ENCODE data around the gene COG5.

Gene COG5

DNA sequence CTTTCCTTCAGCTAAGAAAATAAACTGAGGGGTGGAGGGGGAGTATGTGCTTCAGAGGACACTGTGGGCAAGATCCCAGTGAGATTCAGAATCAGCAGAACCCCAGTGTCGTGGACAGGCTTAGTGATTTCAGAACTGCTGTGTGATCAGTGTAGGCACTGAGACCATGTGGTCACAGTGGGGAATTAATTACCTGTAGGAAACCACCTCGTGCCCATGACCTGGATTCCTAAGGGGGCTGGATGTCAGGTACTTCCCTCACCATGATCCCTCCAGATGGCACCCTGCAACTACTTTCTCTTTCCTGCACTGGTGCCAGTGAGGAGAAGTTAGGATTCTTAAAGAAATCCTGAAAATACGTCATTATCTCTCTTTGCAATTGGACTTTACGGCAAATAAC, 330.5 kb downstream of the COG5 start:
- no peaks in the 10 kb centered on the region for H3K4me1 ChIP-seq (ENCODE audit: insufficient read depth, low read length, poor library complexity, severe bottlenecking)
- H3K27me3 ChIP-seq (ENCODE audit: insufficient read depth, low read length, poor library complexity, severe bottlenecking) = no peaks in the 10 kb centered on the region
- no peak overlapping the region for H3K9ac ChIP-seq (ENCODE audit: low read depth, low read length, poor library complexity, severe bottlenecking)
- H3K9me3 ChIP-seq (ENCODE audit: insufficient read depth, low read depth, low read length) = no peaks in the 10 kb centered on the region
- H4K20me1 ChIP-seq (ENCODE audit: insufficient read depth, low read length, poor library complexity, severe bottlenecking) = no peaks in the 10 kb centered on the region
- H3K4me2 ChIP-seq (ENCODE audit: low read depth, low read length, poor library complexity, severe bottlenecking) = no peak overlapping the region
- TF ChIP-seq EZH2phosphoT487 (IDR thresholded peaks at IDR 0.05; ENCODE audit: borderline replicate concordance) = no peak
- TF ChIP-seq, protein P1, sequence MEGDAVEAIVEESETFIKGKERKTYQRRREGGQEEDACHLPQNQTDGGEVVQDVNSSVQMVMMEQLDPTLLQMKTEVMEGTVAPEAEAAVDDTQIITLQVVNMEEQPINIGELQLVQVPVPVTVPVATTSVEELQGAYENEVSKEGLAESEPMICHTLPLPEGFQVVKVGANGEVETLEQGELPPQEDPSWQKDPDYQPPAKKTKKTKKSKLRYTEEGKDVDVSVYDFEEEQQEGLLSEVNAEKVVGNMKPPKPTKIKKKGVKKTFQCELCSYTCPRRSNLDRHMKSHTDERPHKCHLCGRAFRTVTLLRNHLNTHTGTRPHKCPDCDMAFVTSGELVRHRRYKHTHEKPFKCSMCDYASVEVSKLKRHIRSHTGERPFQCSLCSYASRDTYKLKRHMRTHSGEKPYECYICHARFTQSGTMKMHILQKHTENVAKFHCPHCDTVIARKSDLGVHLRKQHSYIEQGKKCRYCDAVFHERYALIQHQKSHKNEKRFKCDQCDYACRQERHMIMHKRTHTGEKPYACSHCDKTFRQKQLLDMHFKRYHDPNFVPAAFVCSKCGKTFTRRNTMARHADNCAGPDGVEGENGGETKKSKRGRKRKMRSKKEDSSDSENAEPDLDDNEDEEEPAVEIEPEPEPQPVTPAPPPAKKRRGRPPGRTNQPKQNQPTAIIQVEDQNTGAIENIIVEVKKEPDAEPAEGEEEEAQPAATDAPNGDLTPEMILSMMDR (conservative IDR thresholded peaks at IDR 0.05; ENCODE audit: low read length) = no peak
- no peak overlapping the region for H3K4me3 ChIP-seq (ENCODE audit: low read length, poor library complexity, severe bottlenecking)
- H3K36me3 ChIP-seq (ENCODE audit: insufficient read depth, low read length) = no peaks in the 10 kb centered on the region; the same call in 1 of the 2 replicates
- no peaks in the 10 kb centered on the region for H3F3A ChIP-seq (ENCODE audit: low read depth)
- no peaks in the 10 kb centered on the region for H3K79me2 ChIP-seq (ENCODE audit: insufficient read depth, low read length)
- H2AFZ ChIP-seq (ENCODE audit: low read length) = no peak overlapping the region
- no peaks in the 10 kb centered on the region for H3K9me2 ChIP-seq (replicated peaks; ENCODE audit: low read depth, low read length)

DNA sequence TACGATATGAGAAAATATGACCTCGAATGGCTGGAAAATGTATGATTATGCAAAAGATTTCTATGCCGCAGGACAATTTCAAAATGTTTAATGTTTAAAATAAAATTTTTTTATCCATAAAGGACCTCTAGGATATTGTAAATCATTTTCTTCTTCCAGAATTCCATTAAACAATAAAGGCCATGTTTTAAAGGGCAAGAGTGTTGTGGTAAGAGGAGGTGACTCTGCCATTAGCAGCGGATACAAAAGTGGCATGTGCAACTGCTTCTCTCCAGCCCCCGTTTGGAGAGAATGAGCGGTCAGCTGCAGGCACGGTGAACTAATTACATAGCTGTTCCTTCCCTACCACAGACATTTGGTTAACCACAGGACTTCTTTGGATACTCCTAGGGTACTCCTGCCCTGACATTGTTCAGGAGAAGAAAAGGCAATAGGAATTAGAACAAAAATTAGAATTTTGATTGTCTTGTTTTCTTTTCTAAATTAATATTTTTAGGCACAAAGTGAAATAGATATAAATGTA, 331.1 kb downstream of the COG5 start:
- Histone ChIP-seq H3K9me2 (replicated peaks; ENCODE audit: low read depth, low read length) (no peaks in the 10 kb centered on the region), H3K9me3 (ENCODE audit: insufficient read depth, low read depth, low read length) (no peaks in the 10 kb centered on the region), H3F3A (ENCODE audit: low read depth) (no peaks in the 10 kb centered on the region), H3K9ac (ENCODE audit: low read depth, low read length, poor library complexity, severe bottlenecking) (no peak overlapping the region), H3K36me3 (ENCODE audit: insufficient read depth, low read length) (no peaks in the 10 kb centered on the region; the same call in 1 of the 2 replicates), H3K4me2 (ENCODE audit: low read depth, low read length, poor library complexity, severe bottlenecking) (no peak overlapping the region), H4K20me1 (ENCODE audit: insufficient read depth, low read length, poor library complexity, severe bottlenecking) (no peaks in the 10 kb centered on the region), H3K4me1 (ENCODE audit: insufficient read depth, low read length, poor library complexity, severe bottlenecking) (no peaks in the 10 kb centered on the region), H3K4me3 (ENCODE audit: low read length, poor library complexity, severe bottlenecking) (no peak overlapping the region), H3K79me2 (ENCODE audit: insufficient read depth, low read length) (no peaks in the 10 kb centered on the region), H3K27me3 (ENCODE audit: insufficient read depth, low read length, poor library complexity, severe bottlenecking) (no peaks in the 10 kb centered on the region), H2AFZ (ENCODE audit: low read length) (no peak overlapping the region)
- no peak for TF ChIP-seq EZH2phosphoT487 (IDR thresholded peaks at IDR 0.05; ENCODE audit: borderline replicate concordance)
- TF ChIP-seq, protein P1 (conservative IDR thresholded peaks at IDR 0.05; ENCODE audit: low read length) = no peak

DNA sequence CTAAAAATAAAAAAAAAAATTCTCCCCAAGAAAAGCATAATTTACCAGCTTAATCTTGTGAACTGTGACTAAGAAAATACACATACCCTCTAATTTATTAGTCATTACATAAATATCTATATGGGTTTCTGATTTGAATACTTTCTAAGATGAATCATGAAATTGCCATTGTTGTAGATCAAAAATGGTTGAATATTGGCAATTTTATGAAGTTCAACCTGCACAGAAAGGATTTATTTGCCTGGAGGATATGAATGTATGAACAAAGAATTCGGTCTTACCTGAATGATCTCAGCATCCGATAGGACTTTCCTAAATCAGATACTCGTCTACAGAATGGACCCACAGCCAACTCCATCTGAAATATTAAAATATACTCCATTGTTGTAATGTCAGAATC, 333.4 kb downstream of the COG5 start:
- no peaks in the 10 kb centered on the region; the same call in 1 of the 2 replicates for H3K36me3 ChIP-seq (ENCODE audit: insufficient read depth, low read length)
- H3K9me3 ChIP-seq (ENCODE audit: insufficient read depth, low read depth, low read length) = no peaks in the 10 kb centered on the region
- no peak overlapping the region for H3K9ac ChIP-seq (ENCODE audit: low read depth, low read length, poor library complexity, severe bottlenecking)
- no peaks in the 10 kb centered on the region for H3F3A ChIP-seq (ENCODE audit: low read depth)
- H3K79me2 ChIP-seq (ENCODE audit: insufficient read depth, low read length) = no peaks in the 10 kb centered on the region
- H3K27me3 ChIP-seq (ENCODE audit: insufficient read depth, low read length, poor library complexity, severe bottlenecking) = no peaks in the 10 kb centered on the region
- H3K9me2 ChIP-seq (replicated peaks; ENCODE audit: low read depth, low read length) = no peaks in the 10 kb centered on the region
- TF ChIP-seq, protein P1 (conservative IDR thresholded peaks at IDR 0.05; ENCODE audit: low read length) = no peak
- TF ChIP-seq EZH2phosphoT487 (IDR thresholded peaks at IDR 0.05; ENCODE audit: borderline replicate concordance) = no peak
- H4K20me1 ChIP-seq (ENCODE audit: insufficient read depth, low read length, poor library complexity, severe bottlenecking) = no peaks in the 10 kb centered on the region
- no peak overlapping the region for H2AFZ ChIP-seq (ENCODE audit: low read length)
- no peaks in the 10 kb centered on the region for H3K4me1 ChIP-seq (ENCODE audit: insufficient read depth, low read length, poor library complexity, severe bottlenecking)
- H3K4me2 ChIP-seq (ENCODE audit: low read depth, low read length, poor library complexity, severe bottlenecking) = no peak overlapping the region
- no peak overlapping the region for H3K4me3 ChIP-seq (ENCODE audit: low read length, poor library complexity, severe bottlenecking)

Measured in Loucy (cell line).